OCI-LY7 (cell line): ENCODE measurements around the gene COL6A2. TPM values are rescaled to one million over a fixed set of nuclear protein-coding genes. Genes with fewer than 3 reads are reported as not detected.

Experiments
- BruUV-seq: library from RNA; stranded (reverse); fragments of 400-500 nt; replicated peaks from 2 replicates; lab custom pipeline; 2021; lab: Mats Ljungman, UMichigan
- CTCF ChIA-PET: fragments of 300-600 bp; sonication (Branson Sonifier 250); formaldehyde crosslinking; loops from one replicate; lab custom pipeline; 2022; ENCODE audit warnings: antibody characterized with exemption; ENCODE audit not compliant: unreplicated experiment; lab: Charles Lee
- POLR2A ChIA-PET: fragments of 300-600 bp; sonication (Branson Sonifier 250); formaldehyde crosslinking; loops from one replicate; lab custom pipeline; 2022; ENCODE audit warnings: antibody characterized with exemption; lab: Charles Lee
- DNase-seq: peaks from one replicate; pipeline ENCODE4 v3.0.0-alpha.2; 2015; ENCODE audit warnings: low spot score
- H2AFZ ChIP-seq: fragments of 200-600 bp; sonication (generic), shearing (Covaris generic); 2 replicates; pipeline ENCODE4 v1.6.1; 2014; ENCODE audit warnings: mild to moderate bottlenecking, antibody characterized with exemption, low read length, moderate library complexity
- H3K27ac ChIP-seq: fragments of 200-600 bp; sonication (generic); 2 replicates; pipeline ENCODE4 v1.5.1; 2014; ENCODE audit warnings: mixed run types, low read depth, mild to moderate bottlenecking, moderate library complexity, low read length, inconsistent platforms; ENCODE audit not compliant: poor library complexity, severe bottlenecking
- H3K36me3 ChIP-seq: fragments of 200-600 bp; sonication (generic); 2 replicates; pipeline ENCODE4 v1.6.1; 2014; ENCODE audit warnings: mild to moderate bottlenecking, antibody characterized with exemption, low read length, moderate library complexity, mixed read lengths; ENCODE audit not compliant: insufficient read depth
- H3K4me1 ChIP-seq: fragments of 200-600 bp; sonication (generic); 2 replicates; pipeline ENCODE4 v1.5.1; 2014; ENCODE audit warnings: mild to moderate bottlenecking, low read length; ENCODE audit not compliant: insufficient read depth, poor library complexity, severe bottlenecking
- H3K4me2 ChIP-seq: fragments of 200-600 bp; sonication (generic); 2 replicates; pipeline ENCODE4 v1.6.1; 2014; ENCODE audit warnings: mild to moderate bottlenecking, low read length
- H3K4me3 ChIP-seq: fragments of 200-600 bp; sonication (generic); 2 replicates; pipeline ENCODE4 v1.5.1; 2014; ENCODE audit warnings: mild to moderate bottlenecking, low read depth, low read length; ENCODE audit not compliant: poor library complexity, severe bottlenecking
- H3K79me2 ChIP-seq: fragments of 200-600 bp; sonication (generic); 2 replicates; pipeline ENCODE4 v1.6.1; 2016; ENCODE audit warnings: low read depth, mild to moderate bottlenecking, low read length, moderate library complexity, mixed read lengths; ENCODE audit not compliant: insufficient read depth
- H3K9me2 ChIP-seq: fragments of 200-600 bp; sonication (generic); 2 replicates; pipeline ENCODE4 v1.6.1; 2016; ENCODE audit warnings: mild to moderate bottlenecking, low read length, mixed read lengths; ENCODE audit not compliant: insufficient read depth
- H3K9me3 ChIP-seq: fragments of 200-600 bp; sonication (generic); 2 replicates; pipeline ENCODE4 v1.6.1; 2014; ENCODE audit warnings: mild to moderate bottlenecking, mixed run types, low read length, mixed read lengths
- H4K20me1 ChIP-seq: fragments of 200-600 bp; sonication (generic); 2 replicates; pipeline ENCODE4 v1.6.1; 2014; ENCODE audit warnings: mild to moderate bottlenecking, antibody characterized with exemption, low read length, moderate library complexity, mixed read lengths; ENCODE audit not compliant: insufficient read depth
- EZH2phosphoT487 ChIP-seq: fragments of 200-600 bp; sonication (generic); IDR thresholded peaks from 2 replicates; pipeline ENCODE4 v1.6.1; 2018; ENCODE audit warnings: low read depth, borderline replicate concordance, mild to moderate bottlenecking, mixed run types, antibody characterized with exemption, low read length, moderate library complexity, mixed read lengths
- intact Hi-C: fragments of 100-400 bp; cut with micrococcal nuclease; formaldehyde crosslinking; loops from one replicate; pipeline ENCODE4 v1.10.0; 2022; ENCODE audit not compliant: unreplicated experiment
- total RNA-seq, 2 experiments: library from RNA; depleted of rRNA in 1 of 2; stranded (reverse); fragments of >200 nt in 1 of 2; shearing (Covaris generic) in 1 of 2; gene quantifications; 2 replicates each; pipeline ENCODE4 v1.2.3, GENCODE V29; 2014 to 2022
- TF ChIP-seq, protein P1 (sequence below): fragments of 200-600 bp; sonication (generic); conservative IDR thresholded peaks from 2 replicates; pipeline ENCODE4 v1.5.1; 2014; ENCODE audit warnings: mild to moderate bottlenecking, antibody characterized with exemption, low read length, moderate library complexity, mixed read lengths

The COL6A2 gene
- total RNA-seq, 2 experiments from 2014 or later, result not detected

DNA sequence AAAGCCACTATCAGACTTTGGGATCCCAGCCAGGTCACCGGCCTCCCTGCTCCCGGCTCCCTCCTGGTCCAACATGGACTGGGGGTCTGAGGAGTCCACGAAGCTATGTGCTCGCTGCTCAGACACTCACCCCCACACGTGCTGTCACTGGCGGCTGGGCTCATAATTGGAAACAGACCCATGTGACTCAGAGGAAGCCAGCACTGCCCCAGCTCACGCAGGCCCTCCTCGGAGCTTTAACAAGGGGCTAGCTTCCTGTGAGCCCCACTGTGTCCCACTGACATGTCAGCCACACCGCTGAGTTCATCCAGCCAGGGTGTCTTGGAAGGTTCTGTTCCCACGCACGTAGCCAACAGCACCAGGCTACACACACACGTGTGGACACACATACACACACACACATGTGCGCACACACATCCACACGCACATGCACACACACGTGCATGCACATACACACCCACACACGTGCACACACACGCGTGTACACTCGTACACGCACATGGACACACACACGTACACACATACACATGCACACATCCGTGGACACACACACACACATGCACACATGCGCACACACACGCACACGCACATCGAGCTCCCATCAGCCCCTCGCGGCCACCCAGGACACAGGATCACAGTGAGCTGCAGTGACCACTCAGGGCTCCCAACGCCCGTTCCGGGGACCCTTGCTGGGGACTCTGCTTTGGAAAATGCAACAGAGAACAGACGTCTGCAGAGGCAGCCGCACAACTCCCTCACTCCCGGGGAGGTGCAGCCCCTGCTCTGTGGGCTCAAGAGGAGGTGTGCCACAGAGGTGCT is 18.4 kb upstream of the COL6A2 start:
- Histone ChIP-seq H3K27ac (no peak overlapping the region), H2AFZ (no peak overlapping the region), H4K20me1 (no peaks in the 10 kb centered on the region), H3K9me3 (no peaks in the 10 kb centered on the region), H3K9me2 (no peaks in the 10 kb centered on the region), H3K4me2 (no peak overlapping the region), H3K36me3 (no peaks in the 10 kb centered on the region), H3K79me2 (no peaks in the 10 kb centered on the region), H3K4me1 (no peaks in the 10 kb centered on the region), H3K4me3 (no peak overlapping the region)
- ChIA-PET CTCF (no interaction called here), POLR2A (no interaction called here)
- TF ChIP-seq, protein P1, sequence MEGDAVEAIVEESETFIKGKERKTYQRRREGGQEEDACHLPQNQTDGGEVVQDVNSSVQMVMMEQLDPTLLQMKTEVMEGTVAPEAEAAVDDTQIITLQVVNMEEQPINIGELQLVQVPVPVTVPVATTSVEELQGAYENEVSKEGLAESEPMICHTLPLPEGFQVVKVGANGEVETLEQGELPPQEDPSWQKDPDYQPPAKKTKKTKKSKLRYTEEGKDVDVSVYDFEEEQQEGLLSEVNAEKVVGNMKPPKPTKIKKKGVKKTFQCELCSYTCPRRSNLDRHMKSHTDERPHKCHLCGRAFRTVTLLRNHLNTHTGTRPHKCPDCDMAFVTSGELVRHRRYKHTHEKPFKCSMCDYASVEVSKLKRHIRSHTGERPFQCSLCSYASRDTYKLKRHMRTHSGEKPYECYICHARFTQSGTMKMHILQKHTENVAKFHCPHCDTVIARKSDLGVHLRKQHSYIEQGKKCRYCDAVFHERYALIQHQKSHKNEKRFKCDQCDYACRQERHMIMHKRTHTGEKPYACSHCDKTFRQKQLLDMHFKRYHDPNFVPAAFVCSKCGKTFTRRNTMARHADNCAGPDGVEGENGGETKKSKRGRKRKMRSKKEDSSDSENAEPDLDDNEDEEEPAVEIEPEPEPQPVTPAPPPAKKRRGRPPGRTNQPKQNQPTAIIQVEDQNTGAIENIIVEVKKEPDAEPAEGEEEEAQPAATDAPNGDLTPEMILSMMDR, result no peak
- TF ChIP-seq EZH2phosphoT487, result no peak
- intact Hi-C loops, result no loop called here
- BruUV-seq, result no TSS peak
- DNase-seq, result no peak

DNA sequence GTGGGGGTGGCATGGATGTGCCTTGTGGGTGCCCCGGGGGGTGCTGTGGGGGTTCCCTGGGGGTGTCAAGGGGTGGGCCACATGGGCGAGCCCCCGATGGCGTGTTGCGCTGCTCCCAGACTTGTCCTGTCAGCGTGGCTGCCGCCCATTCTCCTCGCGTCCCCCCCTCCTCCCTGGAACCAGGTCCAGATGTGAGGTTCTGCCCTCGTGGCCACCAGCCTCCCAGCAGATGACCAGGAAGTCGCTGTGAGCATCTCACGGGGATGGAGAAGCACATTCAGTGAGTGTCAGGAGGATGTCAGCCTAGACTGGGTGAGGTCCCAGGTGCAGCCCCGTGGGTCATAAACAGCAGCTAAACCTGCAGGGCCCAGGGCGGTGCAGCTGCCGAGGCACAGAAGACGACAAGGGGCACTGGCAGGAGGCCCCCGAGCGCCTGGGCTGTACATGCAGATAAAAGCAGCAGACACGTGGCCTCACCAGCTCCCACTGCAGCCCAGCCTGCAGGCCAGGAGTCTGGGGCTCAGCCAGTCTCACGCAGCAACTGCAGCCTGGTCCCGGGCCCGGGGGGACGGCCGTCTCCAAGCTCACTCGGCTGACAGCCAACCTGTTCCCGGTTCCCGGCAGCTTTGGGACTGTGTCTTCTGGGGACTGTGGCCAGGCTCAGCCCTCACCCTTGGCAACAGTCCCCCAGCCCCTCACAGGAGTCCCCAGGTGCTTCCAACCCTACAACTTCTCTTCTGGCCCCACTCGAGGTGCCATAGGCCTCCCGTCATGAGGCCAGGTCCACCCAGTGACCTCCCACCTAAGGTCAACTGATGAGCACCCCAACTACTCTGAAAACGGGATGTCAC is 17.5 kb upstream of the COL6A2 start:
- Histone ChIP-seq H3K4me2 (no peak overlapping the region), H3K4me1 (no peaks in the 10 kb centered on the region), H3K36me3 (no peaks in the 10 kb centered on the region), H3K9me3 (no peaks in the 10 kb centered on the region), H3K9me2 (no peaks in the 10 kb centered on the region), H3K27ac (no peak overlapping the region), H3K79me2 (no peaks in the 10 kb centered on the region), H4K20me1 (no peaks in the 10 kb centered on the region), H3K4me3 (no peak overlapping the region), H2AFZ (no peak overlapping the region)
- TF ChIP-seq, protein P1, result no peak
- no peak for TF ChIP-seq EZH2phosphoT487
- ChIA-PET CTCF (no interaction called here), POLR2A (no interaction called here)
- no TSS peak for BruUV-seq
- no peak for DNase-seq
- intact Hi-C loops, result no loop called here
